HG03558 (cell line): ENCODE data around the gene SESN1.
"Not testable (repeated sequence)": the region's sequence is repeated elsewhere in the genome, so short reads cannot be mapped to it uniquely, and the experiment has no call there.

Experiments used
- ATAC-seq: cut with Tn5 transposase; IDR thresholded peaks from one replicate; pipeline ENCODE4 v1.9.1; 2021; ENCODE audit warnings: moderate number of reproducible peaks; ENCODE audit not compliant: unreplicated experiment; ENCODE audit errors: extremely low read depth

SESN1 gene

DNA sequence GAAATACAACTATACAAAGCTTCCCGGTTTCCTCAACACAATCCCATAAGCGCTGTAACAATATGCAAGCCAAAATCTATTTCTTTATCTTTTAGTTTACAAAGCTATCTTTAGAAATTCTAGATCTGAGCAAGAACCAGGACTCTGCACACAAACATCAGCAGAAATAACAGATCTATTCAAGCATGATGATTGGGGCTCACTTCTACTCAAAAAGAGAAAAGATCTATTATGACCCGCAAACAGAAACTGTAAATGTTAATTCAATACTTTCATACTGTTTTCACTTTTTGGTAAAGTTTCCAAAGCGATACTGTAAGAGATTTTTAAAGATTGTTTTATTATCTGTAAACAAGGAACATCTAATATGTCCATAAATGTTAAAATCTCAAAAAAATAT lies 86.6 kb downstream of the SESN1 start:
- ATAC-seq: no peak

DNA sequence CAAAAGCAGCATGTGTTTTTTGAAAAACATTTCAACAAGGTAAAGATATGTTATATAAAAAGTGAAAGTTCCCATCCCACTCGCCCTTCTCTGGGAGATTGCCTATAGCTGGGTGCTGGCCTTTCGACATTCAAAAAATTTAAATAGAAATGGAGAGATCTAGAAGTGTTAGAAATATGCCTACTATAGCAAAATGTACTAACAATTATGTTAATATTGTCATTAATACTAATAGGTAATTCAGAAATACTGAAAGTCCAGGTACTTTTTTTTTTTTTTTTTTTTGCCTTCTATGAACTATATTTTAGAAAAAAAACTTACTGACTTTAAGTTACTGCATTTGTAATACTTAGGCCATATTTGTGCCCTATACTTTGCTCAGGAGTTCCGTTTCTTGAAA lies 87.1 kb downstream of the SESN1 start:
- ATAC-seq: no peak

GRCh38 chr6:109006818-109007217 lies 87.8 kb downstream of the SESN1 start:
- no peak for ATAC-seq

- ATAC-seq: no peak
These were observed 91.8 kb downstream of the SESN1 start for GRCh38 chr6:109002882-109003281.

DNA sequence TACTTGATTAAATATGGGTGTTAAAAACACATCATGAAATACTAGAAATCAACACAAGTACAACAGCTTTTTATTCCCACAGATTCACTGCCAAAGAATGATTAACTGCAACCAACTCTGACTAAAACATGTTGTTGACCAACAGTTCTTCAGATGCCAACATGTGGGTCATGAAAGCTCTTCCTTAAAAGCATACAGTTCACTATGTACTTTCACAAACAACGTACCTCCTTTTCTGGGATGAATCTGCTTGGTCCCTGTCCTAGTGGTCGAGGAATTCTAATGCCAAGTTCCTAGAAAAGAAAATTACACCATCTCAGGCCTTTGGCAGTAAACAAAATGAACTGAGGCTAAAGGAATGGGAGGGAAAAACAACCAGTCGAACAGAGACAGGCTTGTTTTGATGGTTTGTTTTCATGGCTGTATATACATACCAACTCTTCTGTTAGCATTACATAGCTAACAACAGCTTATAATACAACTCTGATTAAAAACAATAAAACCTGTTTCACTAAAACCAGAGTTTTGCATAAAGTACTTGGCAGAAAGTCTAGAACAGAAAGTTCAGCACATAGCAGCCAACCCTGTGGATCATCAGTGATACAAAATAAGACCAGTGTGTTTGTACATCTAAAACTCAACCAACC lies 92.5 kb downstream of the SESN1 start:
- ATAC-seq: no peak

DNA sequence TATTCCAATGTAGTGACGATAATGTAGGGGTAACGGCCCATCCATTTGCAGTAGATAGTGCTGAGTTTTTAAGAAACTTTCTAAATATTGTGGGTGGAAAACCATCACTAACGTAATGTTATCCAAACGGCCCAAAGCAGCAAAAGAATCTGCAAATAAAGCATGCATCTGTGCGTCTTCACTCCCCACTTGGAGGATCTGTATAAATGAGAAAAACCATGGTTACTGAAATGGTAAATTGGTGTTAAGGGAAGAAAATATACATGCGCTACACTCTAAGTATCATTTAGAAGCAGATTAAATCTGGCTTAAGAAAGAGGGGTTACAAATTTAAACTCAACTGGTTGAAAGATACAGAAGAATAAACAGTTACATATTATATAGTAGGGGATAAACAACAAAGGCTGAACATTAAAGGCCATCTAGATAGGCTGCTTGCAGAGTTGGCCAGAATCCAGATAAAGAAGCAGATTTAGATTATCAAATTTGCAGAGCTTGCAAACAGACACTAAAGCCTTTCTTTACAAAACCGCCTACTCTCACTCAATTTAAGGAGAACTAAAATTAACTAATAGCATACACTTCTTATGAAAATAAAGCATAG lies 93.3 kb downstream of the SESN1 start:
- no peak for ATAC-seq

DNA sequence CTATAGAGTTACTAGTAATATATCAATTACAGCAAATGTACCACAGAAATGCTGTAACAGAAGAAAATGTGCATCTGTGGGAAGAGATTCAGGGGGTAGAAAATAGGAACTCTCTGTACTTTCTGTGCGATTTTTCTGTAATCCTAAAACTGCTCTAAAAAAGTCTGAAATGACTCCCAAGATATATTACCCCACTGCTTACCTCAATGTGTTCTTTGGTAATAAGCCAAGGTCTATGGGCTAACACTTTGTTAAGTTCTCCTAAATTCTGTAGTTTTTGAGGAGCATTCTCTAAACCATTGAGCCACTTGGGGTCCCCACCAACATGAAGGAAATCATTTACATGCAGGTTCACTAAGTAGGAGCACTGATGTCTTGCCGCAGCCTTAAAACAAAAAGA lies 94.4 kb downstream of the SESN1 start:
- no peak for ATAC-seq

DNA sequence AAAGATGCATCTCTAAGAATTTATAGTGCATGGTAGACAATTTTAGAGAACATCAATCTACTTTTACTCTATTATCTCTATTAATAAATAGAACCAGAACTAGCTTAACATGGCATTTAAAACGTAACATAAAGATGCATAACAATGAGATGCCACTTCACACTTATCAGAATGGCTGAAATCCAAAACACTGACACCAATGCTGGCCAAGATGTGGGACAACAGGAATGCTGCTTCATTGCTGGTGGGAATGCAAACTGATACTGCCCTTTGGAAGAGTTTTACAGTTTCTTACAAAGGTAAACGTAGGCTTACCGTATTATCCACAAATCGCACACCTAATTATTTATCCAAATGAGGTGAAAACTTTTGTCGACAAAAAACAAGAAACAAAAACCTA lies 95.2 kb downstream of the SESN1 start:
- ATAC-seq: no peak

DNA sequence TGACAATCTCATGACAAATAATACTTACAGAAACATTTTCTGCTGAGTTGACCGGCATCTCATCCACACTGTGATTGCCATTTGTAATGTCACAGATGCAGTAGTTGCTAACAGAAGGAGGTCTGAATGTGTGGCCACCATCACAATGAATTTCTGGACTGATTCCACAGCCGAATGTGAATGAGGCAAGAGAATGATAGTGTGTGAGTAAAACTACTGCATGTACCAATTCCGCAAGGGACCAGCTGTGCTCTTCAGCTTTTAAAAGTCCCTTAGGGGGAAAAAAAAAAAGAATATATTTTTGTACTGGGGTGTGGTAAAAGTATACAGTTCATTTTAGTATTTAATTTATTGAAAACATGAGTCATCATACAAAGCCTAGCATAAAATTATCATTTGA lies 96.2 kb downstream of the SESN1 start:
- no peak for ATAC-seq

GRCh38 chr6:108996208-108996607 lies 98.4 kb downstream of the SESN1 start:
- ATAC-seq: no peak

- no peak for ATAC-seq
These were observed 99.3 kb downstream of the SESN1 start for GRCh38 chr6:108995296-108995695.

DNA sequence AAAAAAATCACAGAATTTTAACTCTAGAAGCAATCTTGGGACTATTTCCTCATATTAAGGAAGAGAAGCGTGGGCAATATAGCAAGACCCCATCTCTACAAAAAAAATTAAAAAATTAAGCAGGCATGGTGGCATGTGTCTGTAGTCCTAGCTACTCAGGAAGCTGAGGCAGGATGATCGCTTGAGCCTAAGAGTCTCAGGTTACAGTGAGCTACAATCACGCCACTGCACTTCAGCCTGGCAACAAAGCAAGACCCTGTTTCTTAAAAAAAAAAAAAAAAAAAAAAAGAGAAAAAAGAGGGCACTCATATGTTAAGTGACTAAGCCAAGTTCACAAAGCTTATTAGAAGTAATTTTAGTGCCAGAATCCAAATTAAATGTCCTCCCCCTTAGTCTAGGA lies 100.8 kb downstream of the SESN1 start:
- no peak for ATAC-seq

DNA sequence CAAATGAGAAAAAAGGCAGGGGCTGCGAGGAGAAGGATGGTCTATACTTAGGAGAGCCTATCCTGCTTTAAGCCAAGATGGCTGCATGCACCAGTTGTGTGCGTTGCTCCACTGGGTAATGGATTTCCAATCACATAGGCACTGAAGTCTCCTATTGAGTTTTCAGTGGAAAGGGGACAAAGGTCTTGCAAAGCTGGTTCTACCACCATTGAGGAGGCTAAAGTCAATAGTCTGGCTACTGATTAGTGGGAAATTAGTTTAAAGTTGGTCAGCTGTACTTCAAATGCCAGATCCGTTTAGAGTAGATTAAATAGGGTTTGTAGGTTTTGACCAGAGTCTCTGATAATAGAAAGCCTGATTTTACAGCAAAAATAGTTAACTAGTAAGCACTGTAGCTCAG lies 104.9 kb downstream of the SESN1 start:
- no peak for ATAC-seq

DNA sequence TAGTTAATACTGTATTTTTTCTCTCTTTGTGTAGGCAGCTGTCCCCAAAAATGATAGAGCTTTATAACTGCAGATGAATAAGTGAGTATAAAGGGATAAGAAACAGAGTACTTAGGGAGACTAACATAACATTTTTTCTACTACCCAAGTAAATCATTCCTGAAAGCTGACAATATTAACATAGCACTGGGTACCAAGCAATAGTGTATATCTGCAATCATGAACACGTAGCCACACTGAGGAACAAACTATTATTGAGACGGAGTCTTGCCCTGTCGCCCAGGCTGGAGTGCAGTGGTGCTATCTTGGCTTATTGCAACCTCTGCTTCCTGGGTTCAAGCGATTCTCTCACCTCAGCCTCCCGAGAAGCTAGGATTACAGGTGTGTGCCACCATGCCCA lies 105.9 kb downstream of the SESN1 start:
- ATAC-seq: no peak

DNA sequence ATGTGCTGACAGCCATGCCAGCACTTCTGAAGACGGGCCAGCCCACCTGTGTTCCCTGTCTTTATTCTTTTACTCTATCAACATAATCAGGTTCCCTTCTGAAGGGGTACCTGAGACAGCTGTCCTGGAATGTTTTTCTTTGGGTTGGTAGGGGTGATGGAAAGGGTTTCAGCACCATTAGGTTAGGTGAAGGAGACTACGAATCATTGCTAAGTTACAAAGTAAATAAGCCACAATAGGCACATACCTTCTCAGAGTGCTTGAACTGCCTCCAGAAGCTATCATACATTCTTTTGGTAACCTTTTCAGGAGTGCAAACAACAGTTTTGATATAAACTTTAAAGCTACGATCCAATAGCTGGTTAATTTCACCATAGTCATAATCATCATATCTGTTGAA lies 106.3 kb downstream of the SESN1 start:
- no peak for ATAC-seq

- ATAC-seq: no peak
These were observed 107.5 kb downstream of the SESN1 start for GRCh38 chr6:108987156-108987555.

DNA sequence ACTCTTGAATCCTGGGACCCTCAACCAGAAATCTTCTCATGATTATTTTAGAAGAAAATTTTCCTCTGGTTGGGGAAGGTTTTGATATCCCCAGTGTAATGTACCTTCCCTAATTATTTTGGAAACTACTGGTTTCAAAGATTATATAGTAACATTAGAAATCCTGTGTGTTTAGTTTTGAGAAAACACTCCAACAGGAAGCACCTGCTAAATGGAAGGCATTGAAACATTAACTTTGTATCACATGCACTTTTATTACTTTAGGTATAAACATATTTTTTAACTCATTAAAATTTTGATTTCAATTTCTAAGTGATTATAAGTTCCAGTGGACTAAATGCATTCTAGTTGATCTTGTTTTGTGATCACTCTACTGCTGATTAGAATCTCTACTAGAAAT lies 109.3 kb downstream of the SESN1 start:
- no peak for ATAC-seq

- no peak for ATAC-seq
These were observed 111.5 kb downstream of the SESN1 start for GRCh38 chr6:108983151-108983550.

DNA sequence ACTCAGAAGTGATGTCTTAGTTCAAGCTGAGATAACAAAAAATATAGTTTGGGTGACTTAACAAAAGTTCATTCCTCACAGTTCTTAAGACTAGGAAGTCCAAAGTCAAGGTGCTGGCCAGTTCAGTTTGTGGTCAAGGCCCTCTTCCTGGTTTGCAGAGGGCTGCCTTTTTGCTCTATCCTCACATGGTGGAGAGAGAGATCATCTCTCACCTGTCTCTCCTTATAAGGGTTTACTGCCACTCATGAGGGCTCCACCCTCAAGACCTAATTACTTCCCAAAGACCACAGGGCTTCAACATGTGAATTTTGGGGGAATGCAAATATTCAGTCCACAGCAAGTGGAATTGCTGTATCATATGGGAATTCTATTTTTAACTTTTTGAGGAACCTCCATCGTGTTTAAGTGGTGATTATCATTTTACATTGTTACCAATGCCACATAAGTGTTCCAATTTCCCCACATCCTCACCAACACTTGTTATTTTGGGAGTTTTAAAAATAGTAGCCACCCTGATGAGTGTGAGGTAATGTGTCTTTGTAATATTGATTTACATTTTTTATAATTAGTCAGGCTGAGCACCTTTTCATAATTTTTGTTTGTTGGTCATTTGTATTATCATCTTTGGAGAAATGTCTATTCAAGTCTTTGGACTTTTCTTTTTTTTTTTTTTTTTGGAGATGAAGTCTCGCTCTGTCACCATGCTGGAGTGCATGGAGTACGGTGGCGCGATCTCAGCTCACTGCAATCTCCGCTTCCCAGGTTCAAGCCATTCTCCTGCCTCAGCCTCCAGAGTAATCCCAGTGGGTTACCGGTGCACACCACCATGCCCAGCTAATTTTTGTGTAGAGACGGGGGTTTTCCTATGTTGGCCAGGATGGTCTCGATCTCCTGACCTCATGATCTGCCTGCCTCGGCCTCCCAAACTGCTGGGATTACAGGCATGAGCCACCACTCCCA lies 112.2 kb downstream of the SESN1 start:
- ATAC-seq: no peak

DNA sequence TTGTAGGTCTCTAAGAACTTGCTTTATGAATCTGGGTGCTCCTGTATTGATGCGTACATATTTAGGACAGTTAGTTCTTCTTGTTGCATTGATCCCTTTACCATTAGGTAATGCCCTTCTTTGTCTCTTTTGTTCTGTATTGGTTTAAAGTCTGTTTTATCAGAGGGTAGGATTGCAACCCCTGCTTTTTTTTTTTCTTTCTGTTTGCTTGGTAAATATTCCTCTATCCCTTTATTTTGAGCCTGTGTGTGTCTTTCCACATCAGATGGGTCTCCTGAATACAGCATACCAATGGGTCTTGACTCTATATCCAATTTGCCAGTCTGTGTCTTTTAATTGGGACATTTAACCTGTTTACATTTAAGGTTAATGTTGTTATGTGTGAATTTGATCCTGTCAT lies 116.0 kb downstream of the SESN1 start:
- ATAC-seq: not testable (repeated sequence)

GRCh38 chr6:108974201-108974600 lies 120.4 kb downstream of the SESN1 start:
- ATAC-seq: no peak
